GM23338 (cell line): Measurements from ENCODE around the gene HERPUD1. TPM values are rescaled to one million over a fixed set of nuclear protein-coding genes. Genes with fewer than 3 reads are reported as not detected.

ENCODE experiments used
- ATAC-seq: fragments of 200-7000 bp; cut with Tn5 transposase; 3 replicates; pipeline ENCODE4 v1.9.1; 2020
- DNase-seq: peaks from one replicate; pipeline ENCODE4 v3.0.0-alpha.2; 2015; ENCODE audit warnings: low spot score
- H2AFZ ChIP-seq: fragments of 200-600 bp; sonication (generic); 2 replicates; pipeline ENCODE4 v1.8.0; 2016; ENCODE audit warnings: antibody characterized with exemption, mild to moderate bottlenecking, moderate library complexity
- H3F3A ChIP-seq: fragments of 200-600 bp; sonication (generic); replicated peaks from 2 replicates; pipeline ENCODE4 v1.8.0; 2017; ENCODE audit warnings: antibody characterized with exemption, mixed run types, low read depth
- H3K27ac ChIP-seq: fragments of 200-600 bp; sonication (generic); 2 replicates; pipeline ENCODE4 v1.6.1; 2016; ENCODE audit warnings: low read depth
- H3K27me3 ChIP-seq: fragments of 200-600 bp; sonication (generic); 2 replicates; pipeline ENCODE4 v1.8.0; 2016; ENCODE audit warnings: mild to moderate bottlenecking, mixed run types, moderate library complexity; ENCODE audit not compliant: insufficient read depth
- H3K36me3 ChIP-seq: fragments of 200-600 bp; sonication (generic); 2 replicates; pipeline ENCODE4 v1.8.0; 2016; ENCODE audit warnings: mild to moderate bottlenecking; ENCODE audit not compliant: insufficient read depth
- H3K4me1 ChIP-seq: fragments of 200-600 bp; sonication (generic); 2 replicates; pipeline ENCODE4 v1.8.0; 2016; ENCODE audit warnings: mild to moderate bottlenecking, moderate library complexity; ENCODE audit not compliant: insufficient read depth
- H3K4me2 ChIP-seq: fragments of 200-600 bp; sonication (generic); 2 replicates; pipeline ENCODE4 v1.7.1; 2017; ENCODE audit warnings: mixed run types
- H3K4me3 ChIP-seq: fragments of 200-600 bp; sonication (generic); 2 replicates; pipeline ENCODE4 v1.6.1; 2016; ENCODE audit warnings: mixed run types
- H3K79me2 ChIP-seq: fragments of 200-600 bp; sonication (generic); replicated peaks from 2 replicates; pipeline ENCODE4 v1.8.0; 2017; ENCODE audit warnings: mild to moderate bottlenecking; ENCODE audit not compliant: insufficient read depth
- H3K9me2 ChIP-seq: fragments of 200-600 bp; sonication (generic); 2 replicates; pipeline ENCODE4 v1.8.0; 2017; ENCODE audit not compliant: insufficient read depth
- H4K20me1 ChIP-seq: fragments of 200-600 bp; sonication (generic); replicated peaks from 2 replicates; pipeline ENCODE4 v1.8.0; 2017; ENCODE audit warnings: mild to moderate bottlenecking; ENCODE audit not compliant: insufficient read depth
- H3K27ac Mint-ChIP-seq: 2 replicates; pipeline ENCODE4 v1.8.0; 2020; ENCODE audit warnings: inconsistent platforms, mild to moderate bottlenecking, moderate library complexity, mixed read lengths
- H3K27me3 Mint-ChIP-seq: 3 replicates; pipeline ENCODE4 v1.8.0; 2022; ENCODE audit warnings: low read depth, mild to moderate bottlenecking, moderate library complexity, mixed read lengths, inconsistent platforms; ENCODE audit not compliant: insufficient read depth, poor library complexity
- H3K36me3 Mint-ChIP-seq: 3 replicates; pipeline ENCODE4 v1.8.0; 2021; ENCODE audit warnings: low read depth, mild to moderate bottlenecking, inconsistent platforms, moderate library complexity, mixed read lengths
- H3K4me1 Mint-ChIP-seq: 3 replicates; pipeline ENCODE4 v1.8.0; 2020; ENCODE audit warnings: mild to moderate bottlenecking, inconsistent platforms, mixed read lengths
- H3K4me3 Mint-ChIP-seq: 3 replicates; pipeline ENCODE4 v1.8.0; 2021; ENCODE audit warnings: moderate library complexity, mild to moderate bottlenecking, inconsistent platforms, mixed read lengths
- H3K9me3 Mint-ChIP-seq: 3 replicates; pipeline ENCODE4 v1.8.0; 2020; ENCODE audit warnings: moderate library complexity, mild to moderate bottlenecking, inconsistent platforms, mixed read lengths
- EZH2 ChIP-seq: fragments of 200-600 bp; sonication (generic); IDR thresholded peaks from one replicate; pipeline ENCODE4 v1.8.0; 2017; ENCODE audit warnings: antibody characterized with exemption, mild to moderate bottlenecking, low read depth; ENCODE audit not compliant: unreplicated experiment
- POLR2AphosphoS5 ChIP-seq: IDR thresholded peaks from 2 replicates; pipeline ENCODE4 v1.6.1; 2016; ENCODE audit warnings: antibody characterized with exemption, low read depth
- REST ChIP-seq: IDR thresholded peaks from one replicate; pipeline ENCODE4 v1.6.1; 2018; ENCODE audit warnings: antibody characterized with exemption; ENCODE audit not compliant: unreplicated experiment
- ZNF114 ChIP-seq: fragments of 250-450 bp; sonication (Bioruptor Pico); IDR thresholded peaks from 2 replicates; pipeline ENCODE4 v1.5.0; 2020; ENCODE audit warnings: mild to moderate bottlenecking, moderate library complexity
- ZNF331 ChIP-seq: fragments of 250-450 bp; sonication (Bioruptor Pico); IDR thresholded peaks from 2 replicates; pipeline ENCODE4 v1.5.0; 2020; ENCODE audit warnings: low read depth, mild to moderate bottlenecking, moderate library complexity
- ZNF462 ChIP-seq: fragments of 250-450 bp; sonication (Bioruptor Pico); IDR thresholded peaks from 2 replicates; pipeline ENCODE4 v1.5.0; 2020; ENCODE audit warnings: mild to moderate bottlenecking, moderate library complexity
- polyA plus RNA-seq: library from polyadenylated mRNA; unstranded; fragments of >200 nt; fragmentation: Nextera tagmentation; extraction: Ambion mirVana; gene quantifications from 2 replicates; pipeline ENCODE4 v1.2.1, GENCODE V29; 2016
- total RNA-seq: library from RNA; depleted of rRNA; stranded (reverse); fragments of >200 nt; shearing (Covaris generic); gene quantifications from 2 replicates; pipeline ENCODE4 v1.2.3, GENCODE V29; 2014

The HERPUD1 gene
- total and polyA plus RNA-seq, 2 experiments from 2014 or later: 41.1 to 44.1 TPM

- TF ChIP-seq REST: no peak
These were observed 1.3 kb upstream of the HERPUD1 start (continued) for GRCh38 chr16:56930486-56931270.

- peaks cover 16% of the 10 kb centered on the region for H3K4me1 ChIP-seq
- H3K79me2 ChIP-seq: peaks cover 40% of the 10 kb centered on the region
- H3K27me3 Mint-ChIP-seq: peaks cover 7% of the 10 kb centered on the region
- 0 out of 3 replicates have a peak, but pooled peaks cover 2% of the 10 kb centered on the region for H3K9me3 Mint-ChIP-seq
- peaks cover 16% of the 10 kb centered on the region for H3K36me3 ChIP-seq
- H3K27ac ChIP-seq: peak overlapping the region; percentile 90
- no peaks in the 10 kb centered on the region for H3F3A ChIP-seq
- peak overlapping the region; percentile 99 for H3K4me2 ChIP-seq
- H3K4me3 Mint-ChIP-seq: peak overlapping the region; percentile 62
- peaks cover 19% of the 10 kb centered on the region; the same call in 2 of the 3 replicates for H3K4me1 Mint-ChIP-seq
- H4K20me1 ChIP-seq: peaks cover 17% of the 10 kb centered on the region; the same call in 1 of the 2 replicates
- DNase-seq (peak; percentile 36), ATAC-seq (peak; percentile 4)
- H2AFZ ChIP-seq: peak overlapping the region; percentile 69; the same call in 1 of the 2 replicates
- H3K36me3 Mint-ChIP-seq: peaks cover 25% of the 10 kb centered on the region
- peak overlapping the region; percentile 98 for H3K27ac Mint-ChIP-seq
- H3K9me2 ChIP-seq: no peaks in the 10 kb centered on the region
- H3K4me3 ChIP-seq: peak overlapping the region; percentile 98
- H3K27me3 ChIP-seq: no peaks in the 10 kb centered on the region
- TF ChIP-seq ZNF114 (CRISPR knock-in tag) (no peak), ZNF462 (no peak), POLR2AphosphoS5 (no peak), ZNF331 (CRISPR knock-in tag) (no peak), REST (no peak), EZH2 (no peak)
These were observed 561 bp upstream of the HERPUD1 start for GRCh38 chr16:56931271-56931891.
